Neuron (in vitro differentiated cells): ENCODE measurements around the gene TRAPPC2L.

ENCODE experiments used
- H2AFZ ChIP-seq: one replicate; pipeline ENCODE4 v1.6.1; 2013; ENCODE audit warnings: low read depth, mild to moderate bottlenecking, inconsistent platforms, low read length, moderate library complexity
- H3K27me3 ChIP-seq: one replicate; pipeline ENCODE4 v1.6.1; 2013; ENCODE audit warnings: low read length; ENCODE audit not compliant: insufficient read depth
- H3K36me3 ChIP-seq: one replicate; pipeline ENCODE4 v1.6.1; 2013; ENCODE audit warnings: low read length; ENCODE audit not compliant: insufficient read depth
- H3K4me1 ChIP-seq: one replicate; pipeline ENCODE4 v1.6.1; 2013; ENCODE audit warnings: low read length; ENCODE audit not compliant: insufficient read depth
- H3K4me3 ChIP-seq: 2 replicates; pipeline ENCODE4 v1.5.1; 2013; ENCODE audit warnings: mild to moderate bottlenecking, low read length, moderate library complexity
- H3K9me3 ChIP-seq: one replicate; pipeline ENCODE4 v1.6.1; 2013; ENCODE audit warnings: low read length

The TRAPPC2L gene

GRCh38 chr16:88850531-88851199 lies 6.3 kb upstream of the TRAPPC2L start:
- Histone ChIP-seq H2AFZ (no peak overlapping the region), H3K27me3 (no peaks in the 10 kb centered on the region), H3K9me3 (peaks cover 2% of the 10 kb centered on the region), H3K4me3 (no peak overlapping the region), H3K36me3 (no peaks in the 10 kb centered on the region), H3K4me1 (peaks cover 18% of the 10 kb centered on the region)

GRCh38 chr16:88851616-88852015 lies 5.3 kb upstream of the TRAPPC2L start:
- no peaks in the 10 kb centered on the region for H3K36me3 ChIP-seq
- H3K4me1 ChIP-seq: peaks cover 25% of the 10 kb centered on the region
- H2AFZ ChIP-seq: no peak overlapping the region
- H3K4me3 ChIP-seq: no peak overlapping the region
- H3K9me3 ChIP-seq: peaks cover 2% of the 10 kb centered on the region
- no peaks in the 10 kb centered on the region for H3K27me3 ChIP-seq

GRCh38 chr16:88853325-88853941 lies 3.5 kb upstream of the TRAPPC2L start:
- H3K27me3 ChIP-seq: no peaks in the 10 kb centered on the region
- H2AFZ ChIP-seq: no peak overlapping the region
- peaks cover 2% of the 10 kb centered on the region for H3K9me3 ChIP-seq
- H3K36me3 ChIP-seq: peaks cover under 1% of the 10 kb centered on the region
- H3K4me3 ChIP-seq: no peak overlapping the region
- peaks cover 35% of the 10 kb centered on the region for H3K4me1 ChIP-seq

- no peaks in the 10 kb centered on the region for H3K27me3 ChIP-seq
- H3K36me3 ChIP-seq: peaks cover 6% of the 10 kb centered on the region
- H3K4me3 ChIP-seq: no peak overlapping the region
- no peak overlapping the region for H2AFZ ChIP-seq
- peaks cover 2% of the 10 kb centered on the region for H3K9me3 ChIP-seq
- peaks cover 36% of the 10 kb centered on the region for H3K4me1 ChIP-seq
Observed at GRCh38 chr16:88854306-88855111, 2.4 kb upstream of the TRAPPC2L start.

GRCh38 chr16:88855176-88855575 lies 1.8 kb upstream of the TRAPPC2L start:
- Histone ChIP-seq H2AFZ (no peak overlapping the region), H3K4me3 (no peak overlapping the region)

GRCh38 chr16:88855736-88856121 lies 1.2 kb upstream of the TRAPPC2L start:
- Histone ChIP-seq H3K36me3 (peaks cover 17% of the 10 kb centered on the region), H3K4me3 (peak overlapping the region; percentile 54), H2AFZ (no peak overlapping the region), H3K4me1 (peaks cover 36% of the 10 kb centered on the region), H3K27me3 (no peaks in the 10 kb centered on the region), H3K9me3 (peaks cover 2% of the 10 kb centered on the region)

More at GRCh38 chr16:88855176-88855575, 1.8 kb upstream of the TRAPPC2L start:
- peaks cover 36% of the 10 kb centered on the region for H3K4me1 ChIP-seq
- H3K9me3 ChIP-seq: peaks cover 2% of the 10 kb centered on the region
- peaks cover 13% of the 10 kb centered on the region for H3K36me3 ChIP-seq
- H3K27me3 ChIP-seq: no peaks in the 10 kb centered on the region

GRCh38 chr16:88856122-88856827 lies 652 bp upstream of the TRAPPC2L start:
- Histone ChIP-seq H3K4me3 (peak overlapping the region; percentile 90), H3K4me1 (peaks cover 36% of the 10 kb centered on the region), H2AFZ (no peak overlapping the region)

GRCh38 chr16:88857728-88858339 lies 907 bp downstream of the TRAPPC2L start:
- no peaks in the 10 kb centered on the region for H3K9me3 ChIP-seq
- H3K36me3 ChIP-seq: peaks cover 20% of the 10 kb centered on the region
- H3K4me1 ChIP-seq: peaks cover 36% of the 10 kb centered on the region
- peak overlapping the region; percentile 90 for H3K4me3 ChIP-seq
- peak overlapping the region; percentile 65 for H2AFZ ChIP-seq
- H3K27me3 ChIP-seq: no peaks in the 10 kb centered on the region

More at GRCh38 chr16:88856122-88856827, 652 bp upstream of the TRAPPC2L start:
- H3K36me3 ChIP-seq: peaks cover 17% of the 10 kb centered on the region
- no peaks in the 10 kb centered on the region for H3K27me3 ChIP-seq
- H3K9me3 ChIP-seq: peaks cover 2% of the 10 kb centered on the region

GRCh38 chr16:88859381-88860091 lies 2.6 kb downstream of the TRAPPC2L start:
- Histone ChIP-seq H3K36me3 (peaks cover 20% of the 10 kb centered on the region), H3K9me3 (no peaks in the 10 kb centered on the region), H2AFZ (no peak overlapping the region), H3K4me1 (peaks cover 25% of the 10 kb centered on the region), H3K4me3 (no peak overlapping the region), H3K27me3 (no peaks in the 10 kb centered on the region)

- Histone ChIP-seq H3K27me3 (peaks cover 3% of the 10 kb centered on the region), H3K4me3 (no peak overlapping the region), H3K36me3 (peaks cover 20% of the 10 kb centered on the region), H2AFZ (no peak overlapping the region), H3K9me3 (no peaks in the 10 kb centered on the region), H3K4me1 (peaks cover 11% of the 10 kb centered on the region)
Observed at GRCh38 chr16:88861359-88861758, 4.4 kb downstream of the TRAPPC2L start.

GRCh38 chr16:88862968-88863367 lies 6.0 kb downstream of the TRAPPC2L start:
- no peak overlapping the region for H3K4me3 ChIP-seq
- no peak overlapping the region for H2AFZ ChIP-seq
- no peaks in the 10 kb centered on the region for H3K9me3 ChIP-seq
- H3K4me1 ChIP-seq: peaks cover 6% of the 10 kb centered on the region
- H3K36me3 ChIP-seq: peaks cover 20% of the 10 kb centered on the region
- H3K27me3 ChIP-seq: peaks cover 13% of the 10 kb centered on the region

- peaks cover 2% of the 10 kb centered on the region for H3K4me1 ChIP-seq
- no peak overlapping the region for H2AFZ ChIP-seq
- H3K9me3 ChIP-seq: no peaks in the 10 kb centered on the region
- H3K27me3 ChIP-seq: peaks cover 16% of the 10 kb centered on the region
- no peak overlapping the region for H3K4me3 ChIP-seq
- H3K36me3 ChIP-seq: peaks cover 19% of the 10 kb centered on the region
Observed at GRCh38 chr16:88863426-88863825, 6.5 kb downstream of the TRAPPC2L start.
